ENCODE data around the gene SYT1.

- TF ChIP-seq CTCF (conservative IDR thresholded peaks at IDR 0.05; ENCODE audit: low read depth in 2 of 2) = no peak
- no peak for TF ChIP-seq JUNB (IDR thresholded peaks at IDR 0.05; ENCODE audit: unreplicated experiment)
- TF ChIP-seq REST (IDR thresholded peaks at IDR 0.05; ENCODE audit: unreplicated experiment) = no peak
- TF ChIP-seq EZH2phosphoT487 (IDR thresholded peaks at IDR 0.05; ENCODE audit: unreplicated experiment) = no peak
These were observed 297.7 kb downstream of the SYT1 start for GRCh38 chr12:79162147-79162772.
